H1 (cell line): ENCODE data around the gene ABHD1. TPM values are rescaled to one million over a fixed set of nuclear protein-coding genes. Genes with fewer than 3 reads are reported as not detected.

Source experiments
- polyA plus RNA-seq, 7 experiments: library from polyadenylated mRNA; depleted of rRNA in 3 of 7; stranded (reverse) in 5 of 7; unstranded in 2 of 7; fragments of >200 nt in 5 of 7; fragments of 200-250 nt in 2 of 7; gene quantifications; 1 replicate in 5 of 7; 2 replicates in 1 of 7; 4 replicates in 1 of 7; pipeline versions ENCODE4 v1.2.1 to v1.2.3, GENCODE V29; 2011 to 2013; ENCODE audit warnings: missing spikeins in 2 of 7, mixed read lengths in 2 of 7
- total RNA-seq: library from RNA; stranded (reverse); fragmentation: NEBNext Ultra II Directional; extraction: Animal tissue kit (Norgen Biotek cat#: 25700); gene quantifications from 2 replicates; pipeline ENCODE4 v1.2.1, GENCODE V29; 2021
- TF ChIP-seq, protein P1 (sequence below), 3 experiments: IDR thresholded peaks; 1 replicate in 2 of 3; 2 replicates in 1 of 3; pipeline versions ENCODE4 v1.5.1 to v1.6.1; 2011; ENCODE audit warnings: low read length in 3 of 3, mild to moderate bottlenecking in 3 of 3, inconsistent platforms in 2 of 3, low read depth in 1 of 3, moderate library complexity in 1 of 3; ENCODE audit not compliant: insufficient read depth in 1 of 3; ENCODE audit errors: control extremely low read depth in 1 of 3

The ABHD1 gene
- total and polyA plus RNA-seq, 2 of the 8 experiments (the other 6 are each of a cell fraction or from before 2014, with no cell fraction given): 0.20 to 1.1 TPM

DNA sequence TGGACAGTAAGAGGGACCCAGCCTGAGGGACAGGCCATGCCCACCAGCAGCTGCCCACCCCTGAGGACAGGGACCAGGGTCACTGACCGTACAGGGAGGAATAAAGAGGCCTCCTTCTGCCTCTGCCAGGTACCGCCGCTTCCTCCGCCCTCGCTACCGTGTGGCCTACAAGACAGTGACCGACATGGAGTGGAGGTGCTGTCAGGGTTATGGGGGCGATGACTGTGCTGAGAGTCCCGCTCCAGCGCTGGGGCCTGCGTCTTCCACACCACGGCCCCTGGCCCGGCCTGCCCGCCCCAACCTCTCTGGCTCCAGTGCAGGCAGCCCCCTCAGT lies 43.0 kb upstream of the ABHD1 start (continued):
- TF ChIP-seq, protein P1, sequence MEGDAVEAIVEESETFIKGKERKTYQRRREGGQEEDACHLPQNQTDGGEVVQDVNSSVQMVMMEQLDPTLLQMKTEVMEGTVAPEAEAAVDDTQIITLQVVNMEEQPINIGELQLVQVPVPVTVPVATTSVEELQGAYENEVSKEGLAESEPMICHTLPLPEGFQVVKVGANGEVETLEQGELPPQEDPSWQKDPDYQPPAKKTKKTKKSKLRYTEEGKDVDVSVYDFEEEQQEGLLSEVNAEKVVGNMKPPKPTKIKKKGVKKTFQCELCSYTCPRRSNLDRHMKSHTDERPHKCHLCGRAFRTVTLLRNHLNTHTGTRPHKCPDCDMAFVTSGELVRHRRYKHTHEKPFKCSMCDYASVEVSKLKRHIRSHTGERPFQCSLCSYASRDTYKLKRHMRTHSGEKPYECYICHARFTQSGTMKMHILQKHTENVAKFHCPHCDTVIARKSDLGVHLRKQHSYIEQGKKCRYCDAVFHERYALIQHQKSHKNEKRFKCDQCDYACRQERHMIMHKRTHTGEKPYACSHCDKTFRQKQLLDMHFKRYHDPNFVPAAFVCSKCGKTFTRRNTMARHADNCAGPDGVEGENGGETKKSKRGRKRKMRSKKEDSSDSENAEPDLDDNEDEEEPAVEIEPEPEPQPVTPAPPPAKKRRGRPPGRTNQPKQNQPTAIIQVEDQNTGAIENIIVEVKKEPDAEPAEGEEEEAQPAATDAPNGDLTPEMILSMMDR (IDR thresholded peaks at IDR 0.05; ENCODE audit: control extremely low read depth in 1 of 3, insufficient read depth in 1 of 3, low read depth in 1 of 3, low read length in 3 of 3): no peak
